Left renal pelvis (tissue), 4 donors: ENCODE results near the gene EXOSC7. TPM values are rescaled to one million over a fixed set of nuclear protein-coding genes. Genes with fewer than 3 reads are reported as not detected.
"Not testable (repeated sequence)": the region's sequence is repeated elsewhere in the genome, so short reads cannot be mapped to it uniquely, and the experiment has no call there.

Source experiments
- DNase-seq, 4 donors: peaks; one replicate each; pipeline ENCODE4 v3.0.0-alpha.2; 2013; ENCODE audit warnings: low read depth in 4 of 4, low spot score in 3 of 4
- polyA plus RNA-seq, 4 donors: library from polyadenylated mRNA; unstranded; fragments of 120-200 nt; gene quantifications; one replicate each; pipeline ENCODE4 v1.2.1, GENCODE V29; 2013; ENCODE audit not compliant: insufficient read length in 4 of 4

Gene EXOSC7
- polyA plus RNA-seq, 4 donors: 41.2 to 54.7 (median 51.5) TPM

GRCh38 chr3:44961888-44962287 lies 14.2 kb upstream of the EXOSC7 start:
- DNase-seq: no peak

GRCh38 chr3:44962621-44963393 lies 13.2 kb upstream of the EXOSC7 start:
- DNase-seq: no peak

GRCh38 chr3:44963571-44964325 lies 12.3 kb upstream of the EXOSC7 start:
- no peak for DNase-seq

- DNase-seq: no peak
Observed at GRCh38 chr3:44965165-44965564, 10.9 kb upstream of the EXOSC7 start.

- no peak for DNase-seq
Observed at GRCh38 chr3:44966795-44967278, 9.2 kb upstream of the EXOSC7 start.

GRCh38 chr3:44968447-44968858 lies 7.6 kb upstream of the EXOSC7 start:
- DNase-seq: no peak

GRCh38 chr3:44969154-44969827 lies 6.8 kb upstream of the EXOSC7 start:
- DNase-seq: no peak

GRCh38 chr3:44969828-44970179 lies 6.2 kb upstream of the EXOSC7 start:
- no peak for DNase-seq

- no peak for DNase-seq
Observed at GRCh38 chr3:44970926-44971490, 5.0 kb upstream of the EXOSC7 start.

- DNase-seq: no peak
Observed at GRCh38 chr3:44974416-44974815, 1.6 kb upstream of the EXOSC7 start.

- DNase-seq: no peak
Observed at GRCh38 chr3:44981220-44981619, 5.2 kb downstream of the EXOSC7 start.

- DNase-seq: no peak
Observed at GRCh38 chr3:44981751-44982150, 5.7 kb downstream of the EXOSC7 start.

GRCh38 chr3:44982817-44983216 lies 6.8 kb downstream of the EXOSC7 start:
- no peak for DNase-seq

- no peak for DNase-seq
Observed at GRCh38 chr3:44983484-44983941, 7.5 kb downstream of the EXOSC7 start.

- no peak for DNase-seq
Observed at GRCh38 chr3:44984335-44984734, 8.3 kb downstream of the EXOSC7 start.

- DNase-seq: not testable (repeated sequence)
Observed at GRCh38 chr3:44986330-44986729, 10.3 kb downstream of the EXOSC7 start.

GRCh38 chr3:44987332-44987731 lies 11.3 kb downstream of the EXOSC7 start:
- no peak for DNase-seq

GRCh38 chr3:44988073-44988472 lies 12.0 kb downstream of the EXOSC7 start:
- no peak for DNase-seq

GRCh38 chr3:44989141-44989540 lies 13.1 kb downstream of the EXOSC7 start:
- no peak for DNase-seq

GRCh38 chr3:44989636-44990373 lies 13.8 kb downstream of the EXOSC7 start:
- DNase-seq: no peak
